Breast epithelium (tissue), 4 donors: ENCODE measurements around the gene RCAN3. TPM values are rescaled to one million over a fixed set of nuclear protein-coding genes. Genes with fewer than 3 reads are reported as not detected.

Source experiments
- DNase-seq, 2 donors: peaks; one replicate each; pipeline ENCODE4 v3.0.0-alpha.2; 2019; ENCODE audit warnings: low spot score in 2 of 2
- H3K27ac ChIP-seq, 2 donors: fragments of 200-600 bp; sonication (generic) in 1 of 2; one replicate each; pipeline ENCODE4 v1.5.1; 2016 to 2019; ENCODE audit warnings: mild to moderate bottlenecking in 1 of 2
- H3K27me3 ChIP-seq, 2 donors: fragments of 200-600 bp; sonication (generic) in 1 of 2; one replicate each; pipeline versions ENCODE4 v1.5.1 to v1.6.0; 2017 to 2019; ENCODE audit warnings: control low read depth in 1 of 2, mild to moderate bottlenecking in 1 of 2
- H3K36me3 ChIP-seq: fragments of 200-600 bp; one replicate; pipeline ENCODE4 v1.5.1; 2019
- H3K4me1 ChIP-seq, 2 donors: fragments of 200-600 bp; sonication (generic); one replicate each; pipeline ENCODE4 v1.5.1; 2016 to 2019; ENCODE audit warnings: control low read depth in 1 of 2
- H3K4me3 ChIP-seq, 3 donors: fragments of 200-600 bp; sonication (generic); 1 replicate in 2 of 3; 2 replicates in 1 of 3; pipeline ENCODE4 v1.5.1; 2016 to 2019; ENCODE audit warnings: mild to moderate bottlenecking in 3 of 3, moderate library complexity in 2 of 3
- H3K9me3 ChIP-seq, 2 donors: fragments of 200-600 bp; sonication (generic) in 1 of 2; one replicate each; pipeline ENCODE4 v1.5.1; 2016 to 2019; ENCODE audit warnings: control low read depth in 1 of 2
- POLR2A ChIP-seq: fragments of 450-650 bp; IDR thresholded peaks from one replicate; pipeline ENCODE4 v1.6.1; 2016; ENCODE audit warnings: antibody characterized with exemption, mild to moderate bottlenecking, moderate library complexity
- POLR2AphosphoS5 ChIP-seq, 3 donors: sonication (generic); formaldehyde crosslinking; IDR thresholded peaks; one replicate each; pipeline ENCODE4 v1.6.1; 2017; ENCODE audit warnings: antibody characterized with exemption in 3 of 3
- intact Hi-C: fragments of 100-400 bp; cut with DNase I; formaldehyde crosslinking; loops from one replicate; pipeline ENCODE4 v1.15.1; 2023; ENCODE audit warnings: low total_unique reads
- total RNA-seq, 3 donors: library from RNA; depleted of rRNA; stranded (reverse); fragments of >200 nt; gene quantifications; one replicate each; pipeline ENCODE4 v1.1.0, GENCODE V29; 2016
- TF ChIP-seq, protein P1 (sequence below), 3 donors: fragments of 450-650 bp; IDR thresholded peaks; one replicate each; pipeline ENCODE4 v1.5.1; 2016 to 2017; ENCODE audit warnings: antibody characterized with exemption in 3 of 3, mild to moderate bottlenecking in 3 of 3, moderate library complexity in 3 of 3

Gene RCAN3
- total RNA-seq, 3 donors from 2014 or later: 5.0 to 22.7 (median 8.8) TPM

GRCh38 chr1:24555591-24556413 lies 53.2 kb downstream of the RCAN3 start, which contains the start of gene NCMAP:
NCMAP (plus strand) TSS chr1:24556087; CDS start chr1:24595431, 39,344 bp downstream.
- no peaks in the 10 kb centered on the region for H3K27me3 ChIP-seq
- no peaks in the 10 kb centered on the region for H3K36me3 ChIP-seq
- peak in 1 of 2 donors; percentile 50 for DNase-seq
- H3K27ac ChIP-seq: peak within 1 kb of the TSS; percentile 0 to 70
- H3K4me1 ChIP-seq: peaks cover 0 to 7% of the 10 kb centered on the region in 2 donors
- TF ChIP-seq, protein P1, sequence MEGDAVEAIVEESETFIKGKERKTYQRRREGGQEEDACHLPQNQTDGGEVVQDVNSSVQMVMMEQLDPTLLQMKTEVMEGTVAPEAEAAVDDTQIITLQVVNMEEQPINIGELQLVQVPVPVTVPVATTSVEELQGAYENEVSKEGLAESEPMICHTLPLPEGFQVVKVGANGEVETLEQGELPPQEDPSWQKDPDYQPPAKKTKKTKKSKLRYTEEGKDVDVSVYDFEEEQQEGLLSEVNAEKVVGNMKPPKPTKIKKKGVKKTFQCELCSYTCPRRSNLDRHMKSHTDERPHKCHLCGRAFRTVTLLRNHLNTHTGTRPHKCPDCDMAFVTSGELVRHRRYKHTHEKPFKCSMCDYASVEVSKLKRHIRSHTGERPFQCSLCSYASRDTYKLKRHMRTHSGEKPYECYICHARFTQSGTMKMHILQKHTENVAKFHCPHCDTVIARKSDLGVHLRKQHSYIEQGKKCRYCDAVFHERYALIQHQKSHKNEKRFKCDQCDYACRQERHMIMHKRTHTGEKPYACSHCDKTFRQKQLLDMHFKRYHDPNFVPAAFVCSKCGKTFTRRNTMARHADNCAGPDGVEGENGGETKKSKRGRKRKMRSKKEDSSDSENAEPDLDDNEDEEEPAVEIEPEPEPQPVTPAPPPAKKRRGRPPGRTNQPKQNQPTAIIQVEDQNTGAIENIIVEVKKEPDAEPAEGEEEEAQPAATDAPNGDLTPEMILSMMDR (IDR thresholded peaks at IDR 0.05): no peak
- no peak for TF ChIP-seq POLR2AphosphoS5 (IDR thresholded peaks at IDR 0.05)
- H3K9me3 ChIP-seq: no peaks in the 10 kb centered on the region
- H3K4me3 ChIP-seq: peak within 1 kb of the TSS in 2 of 3 donors; percentile 54 to 60
- intact Hi-C loops: no loop called here

GRCh38 chr1:24556414-24556795 lies 53.8 kb downstream of the RCAN3 start:
- TF ChIP-seq, protein P1 (IDR thresholded peaks at IDR 0.05): no peak
- TF ChIP-seq POLR2A: no peak
- Histone ChIP-seq H3K9me3 (no peaks in the 10 kb centered on the region), H3K27me3 (no peaks in the 10 kb centered on the region), H3K27ac (no peak overlapping the region), H3K36me3 (no peaks in the 10 kb centered on the region), H3K4me1 (peaks cover 0 to 7% of the 10 kb centered on the region in 2 donors), H3K4me3 (peak overlapping the region in 2 of 3 donors; percentile 54 to 60)
- intact Hi-C loops: no loop called here
- DNase-seq: peak in 1 of 2 donors; percentile 41

- H3K9me3 ChIP-seq: no peaks in the 10 kb centered on the region
- TF ChIP-seq, protein P1 (IDR thresholded peaks at IDR 0.05): no peak
- TF ChIP-seq POLR2AphosphoS5 (IDR thresholded peaks at IDR 0.05) (no peak), POLR2A (no peak)
- H3K4me1 ChIP-seq: peaks cover 0 to 7% of the 10 kb centered on the region in 2 donors
- intact Hi-C loops: no loop called here
- no peaks in the 10 kb centered on the region for H3K27me3 ChIP-seq
- no peaks in the 10 kb centered on the region for H3K36me3 ChIP-seq
- H3K4me3 ChIP-seq: no peak overlapping the region
- DNase-seq: no peak
- peak overlapping the region in 1 of 2 donors; percentile 45 for H3K27ac ChIP-seq
These were observed 54.6 kb downstream of the RCAN3 start for GRCh38 chr1:24557220-24557619.

GRCh38 chr1:24557711-24558131 lies 55.1 kb downstream of the RCAN3 start:
- intact Hi-C loops: no loop called here
- DNase-seq: peak in 1 of 2 donors; percentile 19
- peaks cover 0 to 11% of the 10 kb centered on the region in 2 donors for H3K4me1 ChIP-seq

More at GRCh38 chr1:24557711-24558131, 55.1 kb downstream of the RCAN3 start:
- no peak overlapping the region for H3K4me3 ChIP-seq
- no peaks in the 10 kb centered on the region for H3K9me3 ChIP-seq
- TF ChIP-seq POLR2AphosphoS5 (IDR thresholded peaks at IDR 0.05) (no peak), POLR2A (no peak)
- TF ChIP-seq, protein P1 (IDR thresholded peaks at IDR 0.05): no peak
- peak overlapping the region in 1 of 2 donors; percentile 45 for H3K27ac ChIP-seq
- no peaks in the 10 kb centered on the region for H3K36me3 ChIP-seq
- no peaks in the 10 kb centered on the region for H3K27me3 ChIP-seq
